Astrocyte (in vitro differentiated cells and primary cell): ENCODE measurements around the gene FAM13C. TPM values are rescaled to one million over a fixed set of nuclear protein-coding genes. Genes with fewer than 3 reads are reported as not detected.

Experiments used
- DNase-seq: peaks from one replicate; pipeline ENCODE4 v3.0.0-alpha.2; 2010; ENCODE audit warnings: low read depth
- FAIRE-seq: peaks from 2 replicates; lab custom pipeline; 2011; peaks lifted over from hg19 to GRCh38; lab: Jason Lieb, UNC
- H2AFZ ChIP-seq: 2 replicates; pipeline ENCODE4 v1.6.0; 2012; ENCODE audit warnings: low read depth, low read length, inconsistent platforms
- H3K27ac ChIP-seq: 2 replicates; pipeline ENCODE4 v1.5.1; 2011; ENCODE audit warnings: low read depth, low read length, inconsistent platforms
- H3K27me3 ChIP-seq: 2 replicates; pipeline ENCODE4 v1.6.0; 2011; ENCODE audit warnings: low read length, inconsistent platforms; ENCODE audit not compliant: insufficient read depth
- H3K36me3 ChIP-seq: 2 replicates; pipeline ENCODE4 v1.5.1; 2011; ENCODE audit warnings: low read length, inconsistent platforms; ENCODE audit not compliant: insufficient read depth
- H3K4me1 ChIP-seq: 2 replicates; pipeline ENCODE4 v1.5.1; 2011; ENCODE audit warnings: low read length, inconsistent platforms; ENCODE audit not compliant: insufficient read depth
- H3K4me2 ChIP-seq: 2 replicates; pipeline ENCODE4 v1.6.0; 2012; ENCODE audit warnings: low read length, inconsistent platforms
- H3K4me3 ChIP-seq: 2 replicates; pipeline ENCODE4 v1.5.1; 2011; ENCODE audit warnings: low read depth, mild to moderate bottlenecking, low read length, inconsistent platforms; ENCODE audit not compliant: insufficient read depth
- H3K79me2 ChIP-seq: 2 replicates; pipeline ENCODE4 v1.6.0; 2012; ENCODE audit warnings: mild to moderate bottlenecking, low read length, inconsistent platforms; ENCODE audit not compliant: insufficient read depth
- H3K9ac ChIP-seq: 2 replicates; pipeline ENCODE4 v1.6.0; 2012; ENCODE audit warnings: mild to moderate bottlenecking, low read length, inconsistent platforms
- H3K9me3 ChIP-seq: 2 replicates; pipeline ENCODE4 v1.5.1; 2012; ENCODE audit warnings: low read depth, mild to moderate bottlenecking, low read length, inconsistent platforms; ENCODE audit not compliant: insufficient read depth
- H4K20me1 ChIP-seq: 2 replicates; pipeline ENCODE4 v1.6.0; 2012; ENCODE audit warnings: low read length, inconsistent platforms; ENCODE audit not compliant: insufficient read depth
- H3K27ac Mint-ChIP-seq: one replicate; pipeline ENCODE4 v1.8.0; 2021; ENCODE audit warnings: mild to moderate bottlenecking, mixed read lengths; ENCODE audit not compliant: unreplicated experiment
- H3K27me3 Mint-ChIP-seq: one replicate; pipeline ENCODE4 v1.8.0; 2021; ENCODE audit warnings: low read depth, mixed read lengths; ENCODE audit not compliant: unreplicated experiment
- H3K36me3 Mint-ChIP-seq: one replicate; pipeline ENCODE4 v1.8.0; 2021; ENCODE audit warnings: low read depth, mixed read lengths; ENCODE audit not compliant: unreplicated experiment
- H3K4me1 Mint-ChIP-seq: one replicate; pipeline ENCODE4 v1.8.0; 2021; ENCODE audit warnings: low read depth, mixed read lengths; ENCODE audit not compliant: unreplicated experiment
- H3K4me3 Mint-ChIP-seq: one replicate; pipeline ENCODE4 v1.8.0; 2021; ENCODE audit warnings: mild to moderate bottlenecking, moderate library complexity, mixed read lengths; ENCODE audit not compliant: unreplicated experiment
- H3K9me3 Mint-ChIP-seq: one replicate; pipeline ENCODE4 v1.8.0; 2021; ENCODE audit warnings: mild to moderate bottlenecking, mixed read lengths; ENCODE audit not compliant: unreplicated experiment
- EZH2 ChIP-seq: IDR thresholded peaks from 2 replicates; pipeline ENCODE4 v1.6.1; 2012; ENCODE audit warnings: mild to moderate bottlenecking, low read length, inconsistent platforms; ENCODE audit not compliant: insufficient read depth
- total RNA-seq: library from RNA; stranded (reverse); gene quantifications from 2 replicates; pipeline ENCODE4 v1.2.1, GENCODE V29; 2021
- TF ChIP-seq, protein P1 (sequence below): IDR thresholded peaks from 2 replicates; pipeline ENCODE4 v1.5.1; 2011; ENCODE audit warnings: low read depth, mild to moderate bottlenecking, inconsistent platforms, low read length, moderate library complexity; ENCODE audit not compliant: insufficient read depth

The FAM13C gene
- total RNA-seq, 1 donor from 2014 or later: 8.7 TPM

DNA sequence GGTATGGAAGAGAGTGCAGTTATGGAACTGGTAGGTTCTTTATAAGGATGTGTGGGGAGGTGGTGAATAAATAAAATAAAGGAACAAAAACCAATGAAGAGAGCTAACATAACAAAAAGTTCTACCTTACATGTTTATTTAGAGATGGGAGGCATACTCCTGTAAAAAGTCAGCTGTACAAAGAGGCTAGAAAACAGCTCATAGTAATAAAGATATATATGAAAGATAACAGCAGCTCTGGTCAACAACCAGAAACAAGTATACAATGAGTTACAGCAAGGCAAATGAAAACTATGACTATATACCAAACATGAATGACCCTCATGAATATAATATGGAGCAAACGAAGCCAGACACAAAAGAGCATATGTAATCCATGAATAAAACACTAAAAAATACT lies 62.0 kb downstream of the FAM13C start:
- Mint-ChIP-seq H3K9me3 (peaks cover 4% of the 10 kb centered on the region), H3K27me3 (no peaks in the 10 kb centered on the region), H3K36me3 (peaks cover 11% of the 10 kb centered on the region), H3K4me1 (peaks cover 5% of the 10 kb centered on the region), H3K27ac (no peak overlapping the region), H3K4me3 (no peak overlapping the region)
- Histone ChIP-seq H3K9ac (no peak overlapping the region), H3K4me2 (no peak overlapping the region), H2AFZ (no peak overlapping the region), H3K79me2 (no peaks in the 10 kb centered on the region), H3K4me1 (no peaks in the 10 kb centered on the region), H3K4me3 (no peak overlapping the region), H3K9me3 (no peaks in the 10 kb centered on the region), H3K27ac (no peak overlapping the region), H3K36me3 (no peaks in the 10 kb centered on the region), H3K27me3 (no peaks in the 10 kb centered on the region), H4K20me1 (no peaks in the 10 kb centered on the region)
- FAIRE-seq: no peak
- TF ChIP-seq, protein P1, sequence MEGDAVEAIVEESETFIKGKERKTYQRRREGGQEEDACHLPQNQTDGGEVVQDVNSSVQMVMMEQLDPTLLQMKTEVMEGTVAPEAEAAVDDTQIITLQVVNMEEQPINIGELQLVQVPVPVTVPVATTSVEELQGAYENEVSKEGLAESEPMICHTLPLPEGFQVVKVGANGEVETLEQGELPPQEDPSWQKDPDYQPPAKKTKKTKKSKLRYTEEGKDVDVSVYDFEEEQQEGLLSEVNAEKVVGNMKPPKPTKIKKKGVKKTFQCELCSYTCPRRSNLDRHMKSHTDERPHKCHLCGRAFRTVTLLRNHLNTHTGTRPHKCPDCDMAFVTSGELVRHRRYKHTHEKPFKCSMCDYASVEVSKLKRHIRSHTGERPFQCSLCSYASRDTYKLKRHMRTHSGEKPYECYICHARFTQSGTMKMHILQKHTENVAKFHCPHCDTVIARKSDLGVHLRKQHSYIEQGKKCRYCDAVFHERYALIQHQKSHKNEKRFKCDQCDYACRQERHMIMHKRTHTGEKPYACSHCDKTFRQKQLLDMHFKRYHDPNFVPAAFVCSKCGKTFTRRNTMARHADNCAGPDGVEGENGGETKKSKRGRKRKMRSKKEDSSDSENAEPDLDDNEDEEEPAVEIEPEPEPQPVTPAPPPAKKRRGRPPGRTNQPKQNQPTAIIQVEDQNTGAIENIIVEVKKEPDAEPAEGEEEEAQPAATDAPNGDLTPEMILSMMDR: no peak
- TF ChIP-seq EZH2: no peak
- DNase-seq: no peak

DNA sequence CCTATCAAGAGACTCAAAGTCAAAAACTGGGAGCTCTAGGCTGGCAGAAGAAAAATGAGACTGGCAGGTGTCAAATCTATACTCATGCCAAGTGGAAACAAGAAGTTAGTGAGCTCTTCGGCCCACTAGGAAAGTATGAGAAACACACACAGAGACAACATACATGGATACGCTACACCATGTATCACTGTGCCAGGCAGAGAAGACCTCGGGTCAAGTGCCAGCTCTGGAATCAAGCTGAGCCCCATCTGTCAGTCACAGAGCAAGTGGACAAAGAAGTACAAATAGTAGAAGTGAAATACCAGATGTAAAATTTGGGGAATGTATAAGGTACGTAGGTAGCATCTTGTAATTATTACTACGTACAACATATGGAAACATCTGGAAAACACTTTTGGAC lies 62.4 kb downstream of the FAM13C start:
- H2AFZ ChIP-seq: no peak overlapping the region
- no peaks in the 10 kb centered on the region for H3K79me2 ChIP-seq
- no peak overlapping the region for H3K27ac ChIP-seq
- no peak overlapping the region for H3K9ac ChIP-seq
- DNase-seq: no peak
- no peaks in the 10 kb centered on the region for H4K20me1 ChIP-seq
- H3K36me3 Mint-ChIP-seq: peaks cover 11% of the 10 kb centered on the region
- no peak overlapping the region for H3K27ac Mint-ChIP-seq
- no peak overlapping the region for H3K4me2 ChIP-seq
- no peaks in the 10 kb centered on the region for H3K4me1 ChIP-seq
- peaks cover 4% of the 10 kb centered on the region for H3K9me3 Mint-ChIP-seq
- FAIRE-seq: no peak
- no peak overlapping the region for H3K4me3 ChIP-seq
- no peak for TF ChIP-seq EZH2
- TF ChIP-seq, protein P1: no peak
- H3K36me3 ChIP-seq: no peaks in the 10 kb centered on the region
- peaks cover 5% of the 10 kb centered on the region for H3K4me1 Mint-ChIP-seq
- no peaks in the 10 kb centered on the region for H3K27me3 ChIP-seq
- H3K27me3 Mint-ChIP-seq: no peaks in the 10 kb centered on the region
- H3K4me3 Mint-ChIP-seq: no peak overlapping the region
- H3K9me3 ChIP-seq: no peaks in the 10 kb centered on the region

DNA sequence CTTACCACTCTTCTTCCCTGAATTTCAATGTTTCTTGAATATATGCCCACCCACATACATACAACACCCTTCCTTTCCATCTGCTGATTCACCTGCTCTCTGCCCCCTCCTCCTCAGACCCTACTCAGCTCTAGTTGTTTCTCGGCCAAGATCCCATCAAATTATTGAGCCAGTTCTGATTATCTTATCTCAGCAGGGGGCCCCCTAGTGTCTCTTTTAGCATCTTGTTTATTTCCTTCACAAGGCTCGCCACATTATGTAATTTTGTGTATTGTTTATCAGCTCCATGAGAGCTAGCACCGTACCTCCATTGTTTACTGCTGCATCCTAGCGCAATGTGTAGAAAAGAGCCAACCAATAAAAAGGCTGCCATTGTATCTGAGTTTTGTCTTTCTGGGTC lies 71.9 kb downstream of the FAM13C start:
- no peaks in the 10 kb centered on the region for H4K20me1 ChIP-seq
- no peak overlapping the region for H3K9ac ChIP-seq
- H3K27ac ChIP-seq: no peak overlapping the region
- no peaks in the 10 kb centered on the region for H3K79me2 ChIP-seq
- H3K4me1 ChIP-seq: no peaks in the 10 kb centered on the region
- DNase-seq: no peak
- no peaks in the 10 kb centered on the region for H3K27me3 Mint-ChIP-seq
- H3K4me2 ChIP-seq: no peak overlapping the region
- H3K27ac Mint-ChIP-seq: no peak overlapping the region
- no peaks in the 10 kb centered on the region for H3K4me1 Mint-ChIP-seq
- no peak overlapping the region for H2AFZ ChIP-seq
- no peaks in the 10 kb centered on the region for H3K27me3 ChIP-seq
- H3K4me3 Mint-ChIP-seq: no peak overlapping the region
- no peaks in the 10 kb centered on the region for H3K36me3 Mint-ChIP-seq
- H3K9me3 Mint-ChIP-seq: no peaks in the 10 kb centered on the region
- no peak for FAIRE-seq
- H3K9me3 ChIP-seq: no peaks in the 10 kb centered on the region
- H3K4me3 ChIP-seq: no peak overlapping the region
- no peaks in the 10 kb centered on the region for H3K36me3 ChIP-seq
- TF ChIP-seq EZH2: no peak
- TF ChIP-seq, protein P1: no peak
